ENCODE results near the gene PTPRK. TPM values are rescaled to one million over a fixed set of nuclear protein-coding genes. Genes with fewer than 3 reads are reported as not detected.

Gene PTPRK
- total and polyA plus RNA-seq, 2 experiments from 2014 or later, result 26.9 to 56.4 TPM

- TF ChIP-seq REST (IDR thresholded peaks at IDR 0.05; ENCODE audit: unreplicated experiment), result no peak
- TF ChIP-seq, protein P1, sequence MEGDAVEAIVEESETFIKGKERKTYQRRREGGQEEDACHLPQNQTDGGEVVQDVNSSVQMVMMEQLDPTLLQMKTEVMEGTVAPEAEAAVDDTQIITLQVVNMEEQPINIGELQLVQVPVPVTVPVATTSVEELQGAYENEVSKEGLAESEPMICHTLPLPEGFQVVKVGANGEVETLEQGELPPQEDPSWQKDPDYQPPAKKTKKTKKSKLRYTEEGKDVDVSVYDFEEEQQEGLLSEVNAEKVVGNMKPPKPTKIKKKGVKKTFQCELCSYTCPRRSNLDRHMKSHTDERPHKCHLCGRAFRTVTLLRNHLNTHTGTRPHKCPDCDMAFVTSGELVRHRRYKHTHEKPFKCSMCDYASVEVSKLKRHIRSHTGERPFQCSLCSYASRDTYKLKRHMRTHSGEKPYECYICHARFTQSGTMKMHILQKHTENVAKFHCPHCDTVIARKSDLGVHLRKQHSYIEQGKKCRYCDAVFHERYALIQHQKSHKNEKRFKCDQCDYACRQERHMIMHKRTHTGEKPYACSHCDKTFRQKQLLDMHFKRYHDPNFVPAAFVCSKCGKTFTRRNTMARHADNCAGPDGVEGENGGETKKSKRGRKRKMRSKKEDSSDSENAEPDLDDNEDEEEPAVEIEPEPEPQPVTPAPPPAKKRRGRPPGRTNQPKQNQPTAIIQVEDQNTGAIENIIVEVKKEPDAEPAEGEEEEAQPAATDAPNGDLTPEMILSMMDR (conservative IDR thresholded peaks at IDR 0.05; ENCODE audit: low read depth in 2 of 2), result no peak
- TF ChIP-seq JUNB (IDR thresholded peaks at IDR 0.05; ENCODE audit: unreplicated experiment), result no peak
- TF ChIP-seq ZNF114 (CRISPR knock-in tag; IDR thresholded peaks at IDR 0.05), result no peak
- TF ChIP-seq STAT1 (IDR thresholded peaks at IDR 0.05; ENCODE audit: unreplicated experiment), result no peak
- TF ChIP-seq EZH2 (IDR thresholded peaks at IDR 0.05; ENCODE audit: low read depth, unreplicated experiment), result no peak
These were observed 102.7 kb downstream of the PTPRK start (continued) for GRCh38 chr6:128417698-128418097.

DNA sequence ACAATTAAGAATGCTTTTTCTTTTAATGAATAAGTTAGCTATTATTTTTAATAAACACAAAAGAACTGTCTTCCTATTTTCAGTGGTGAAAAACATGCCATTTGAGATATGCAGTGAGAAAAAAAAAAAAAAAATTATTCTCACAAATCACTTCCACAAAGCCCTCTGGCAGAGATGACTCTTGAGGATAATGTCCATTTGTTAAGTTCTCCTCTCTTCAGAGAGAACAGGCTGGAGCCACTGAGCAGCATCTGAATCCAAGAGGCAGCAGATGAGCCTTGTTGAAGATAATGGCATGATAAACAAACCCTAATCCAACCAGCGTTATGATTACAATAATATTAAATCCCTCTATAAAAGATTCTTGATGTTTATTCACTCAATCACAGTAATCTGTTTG is 105.0 kb downstream of the PTPRK start:
- Histone ChIP-seq H3K4me2 (no peak overlapping the region), H3K27me3 (ENCODE audit: insufficient read depth) (no peaks in the 10 kb centered on the region), H2AFZ (no peak overlapping the region), H3K27ac (ENCODE audit: low read depth) (no peak overlapping the region), H3K4me1 (ENCODE audit: insufficient read depth) (no peaks in the 10 kb centered on the region; the same call in 1 of the 2 replicates), H3K36me3 (ENCODE audit: insufficient read depth) (no peaks in the 10 kb centered on the region), H3K9me2 (ENCODE audit: insufficient read depth) (no peaks in the 10 kb centered on the region), H3K79me2 (replicated peaks; ENCODE audit: insufficient read depth) (peaks cover 47% of the 10 kb centered on the region), H4K20me1 (replicated peaks; ENCODE audit: insufficient read depth) (0 out of 2 replicates have a peak, but pooled peaks cover 6% of the 10 kb centered on the region), H3K4me3 (no peak overlapping the region), H3F3A (replicated peaks; ENCODE audit: low read depth) (no peaks in the 10 kb centered on the region)
- ATAC-seq (no peak), DNase-seq (ENCODE audit: low spot score) (no peak)
- no peaks in the 10 kb centered on the region; the same call in none of the 3 replicates for H3K4me1 Mint-ChIP-seq
- H3K9me3 Mint-ChIP-seq, result no peaks in the 10 kb centered on the region
- H3K4me3 Mint-ChIP-seq, result no peak overlapping the region
- peaks cover 2% of the 10 kb centered on the region; the same call in 2 of the 3 replicates for H3K36me3 Mint-ChIP-seq (ENCODE audit: low read depth)
- H3K27ac Mint-ChIP-seq, result no peak overlapping the region
- H3K27me3 Mint-ChIP-seq (ENCODE audit: insufficient read depth, low read depth, poor library complexity), result no peaks in the 10 kb centered on the region
- no peak for TF ChIP-seq NANOG (IDR thresholded peaks at IDR 0.05; ENCODE audit: borderline replicate concordance)
- TF ChIP-seq REST (IDR thresholded peaks at IDR 0.05; ENCODE audit: unreplicated experiment), result no peak
- TF ChIP-seq CREB1 (CRISPR knock-in tag; IDR thresholded peaks at IDR 0.05; ENCODE audit: low read depth), result no peak
- no peak for TF ChIP-seq EZH2 (IDR thresholded peaks at IDR 0.05; ENCODE audit: low read depth, unreplicated experiment)
- no peak for TF ChIP-seq ZNF462 (CRISPR knock-in tag; IDR thresholded peaks at IDR 0.05)
- no peak for TF ChIP-seq ZNF331 (CRISPR knock-in tag; IDR thresholded peaks at IDR 0.05; ENCODE audit: low read depth)
